Skeletal muscle tissue (tissue), 1 donor: ENCODE results near the gene TMEM183A. TPM values are rescaled to one million over a fixed set of nuclear protein-coding genes. Genes with fewer than 3 reads are reported as not detected.

Experiments used
- total RNA-seq: library from RNA; depleted of rRNA; stranded (reverse); fragments of >200 nt; gene quantifications from one replicate; pipeline ENCODE4 v1.2.3, GENCODE V29; 2014

TMEM183A gene
- total RNA-seq, 1 donor from 2014 or later, result 42.3 TPM

Other genes starting within 250 kb of the TMEM183A start
- gene KDM5B, start 199.0 kb upstream of the TMEM183A start, total RNA-seq, result 93.4 TPM
- gene PCAT6, start 196.4 kb upstream of the TMEM183A start, total RNA-seq, result not detected
- 6.8 TPM for gene RABIF, start 118.2 kb upstream of the TMEM183A start, total RNA-seq
- 15.1 TPM for gene KLHL12, start 80.1 kb upstream of the TMEM183A start, total RNA-seq
- gene ADIPOR1, start 49.1 kb upstream of the TMEM183A start, total RNA-seq, result 96.6 TPM
- gene CYB5R1, start 40.1 kb upstream of the TMEM183A start, total RNA-seq, result 68.4 TPM
- gene PPFIA4, start 19.1 kb downstream of the TMEM183A start, total RNA-seq, result 15.7 TPM
- 247 TPM for gene MYOG, start 78.6 kb downstream of the TMEM183A start, total RNA-seq
- 2.1 TPM for gene ADORA1, start 120.4 kb downstream of the TMEM183A start, total RNA-seq
- 27.7 TPM for gene MYBPH, start 168.5 kb downstream of the TMEM183A start, total RNA-seq
- 1.0 TPM for gene CHI3L1, start 179.3 kb downstream of the TMEM183A start, total RNA-seq
- gene CHIT1, start 222.3 kb downstream of the TMEM183A start, total RNA-seq, result under 0.01 TPM